ENCODE results near the gene GPSM1.

DNA sequence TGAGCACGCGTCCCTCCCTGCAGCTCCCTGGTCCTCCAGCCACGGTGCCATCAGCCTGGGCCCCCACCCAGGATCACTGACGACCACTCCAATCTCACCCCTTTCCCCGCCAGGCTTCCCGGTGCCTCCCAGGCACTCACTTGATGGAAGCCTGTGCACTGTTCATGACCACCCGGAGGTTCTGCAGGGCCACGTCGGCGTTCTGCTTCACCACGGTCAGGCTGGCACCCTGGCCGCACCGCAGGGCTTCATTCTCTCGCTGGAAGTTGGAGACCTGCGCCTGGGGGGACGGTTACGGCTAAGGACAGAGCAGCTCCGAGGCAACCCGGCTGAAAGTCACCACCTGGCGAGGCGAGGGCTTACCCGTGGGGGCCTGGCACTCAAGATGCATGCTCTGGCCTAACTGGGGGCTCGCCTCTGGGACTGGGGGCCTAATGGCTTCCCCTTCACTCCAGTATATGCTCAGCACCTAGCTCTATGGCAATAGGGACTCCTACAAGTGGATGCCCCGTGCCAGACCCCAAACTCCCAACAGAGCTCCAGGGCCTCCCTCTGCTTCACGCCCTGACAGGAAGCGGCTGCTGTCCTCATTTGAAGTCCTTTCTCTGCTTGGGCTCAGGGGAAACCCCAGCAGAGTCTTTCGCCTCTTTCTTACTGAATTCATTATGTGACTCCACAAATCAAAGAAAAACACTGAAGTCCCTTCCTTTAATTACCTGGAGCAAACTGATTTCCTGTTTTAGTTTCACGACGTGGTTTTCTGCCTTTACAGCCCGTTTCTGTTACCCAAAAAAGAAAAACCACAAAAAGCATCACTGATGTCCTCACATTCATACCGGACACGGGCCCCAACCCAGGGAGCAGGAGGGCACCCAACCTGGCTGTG lies 76.8 kb downstream of the GPSM1 start:
- TF ChIP-seq, protein P1, sequence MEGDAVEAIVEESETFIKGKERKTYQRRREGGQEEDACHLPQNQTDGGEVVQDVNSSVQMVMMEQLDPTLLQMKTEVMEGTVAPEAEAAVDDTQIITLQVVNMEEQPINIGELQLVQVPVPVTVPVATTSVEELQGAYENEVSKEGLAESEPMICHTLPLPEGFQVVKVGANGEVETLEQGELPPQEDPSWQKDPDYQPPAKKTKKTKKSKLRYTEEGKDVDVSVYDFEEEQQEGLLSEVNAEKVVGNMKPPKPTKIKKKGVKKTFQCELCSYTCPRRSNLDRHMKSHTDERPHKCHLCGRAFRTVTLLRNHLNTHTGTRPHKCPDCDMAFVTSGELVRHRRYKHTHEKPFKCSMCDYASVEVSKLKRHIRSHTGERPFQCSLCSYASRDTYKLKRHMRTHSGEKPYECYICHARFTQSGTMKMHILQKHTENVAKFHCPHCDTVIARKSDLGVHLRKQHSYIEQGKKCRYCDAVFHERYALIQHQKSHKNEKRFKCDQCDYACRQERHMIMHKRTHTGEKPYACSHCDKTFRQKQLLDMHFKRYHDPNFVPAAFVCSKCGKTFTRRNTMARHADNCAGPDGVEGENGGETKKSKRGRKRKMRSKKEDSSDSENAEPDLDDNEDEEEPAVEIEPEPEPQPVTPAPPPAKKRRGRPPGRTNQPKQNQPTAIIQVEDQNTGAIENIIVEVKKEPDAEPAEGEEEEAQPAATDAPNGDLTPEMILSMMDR (IDR thresholded peaks at IDR 0.05 in 8 of 11, conservative IDR thresholded peaks at IDR 0.05 in 3 of 11), result no peak
- TF ChIP-seq POLR2A (IDR thresholded peaks at IDR 0.05), result no peak
- TF ChIP-seq POLR2AphosphoS5 (IDR thresholded peaks at IDR 0.05), result peak in 1 of 3 donors; percentile 61
